ENCODE measurements around the gene RFX2.
A peak's percentile ranks its signal among the peaks of the same experiment; 100 is the strongest.
"Not testable (repeated sequence)": the region's sequence is repeated elsewhere in the genome, so short reads cannot be mapped to it uniquely, and the experiment has no call there.

Gene RFX2

GRCh38 chr19:5988517-5989387 is 121.5 kb downstream of the RFX2 start:
- no peak for DNase-seq

- peak; percentile 81 for DNase-seq
Observed at GRCh38 chr19:5987077-5987818, 123.1 kb downstream of the RFX2 start.

- not testable (repeated sequence) for DNase-seq
Observed at GRCh38 chr19:5985837-5986236, 124.5 kb downstream of the RFX2 start.

- no peak for DNase-seq
Observed at GRCh38 chr19:5985098-5985783, 125.1 kb downstream of the RFX2 start.

GRCh38 chr19:5984600-5984999 is 125.7 kb downstream of the RFX2 start:
- no peak for DNase-seq

GRCh38 chr19:5983367-5983955 is 126.8 kb downstream of the RFX2 start:
- no peak for DNase-seq

GRCh38 chr19:5978606-5979552 is 131.4 kb downstream of the RFX2 start:
- no peak for DNase-seq

GRCh38 chr19:5977785-5978605 is 132.3 kb downstream of the RFX2 start, which contains the start of gene RANBP3:
RANBP3 (minus strand) TSS chr19:5978140; CDS start chr19:5978082, 58 bp downstream.
- peak; percentile 99 for DNase-seq

GRCh38 chr19:5977222-5977784 is 133.0 kb downstream of the RFX2 start:
- DNase-seq: no peak

- DNase-seq: no peak
Observed at GRCh38 chr19:5976768-5977167, 133.5 kb downstream of the RFX2 start.

GRCh38 chr19:5975388-5975728 is 134.9 kb downstream of the RFX2 start:
- DNase-seq: no peak

- DNase-seq: peak; percentile 44
Observed at GRCh38 chr19:5974721-5975387, 135.4 kb downstream of the RFX2 start.

- DNase-seq: no peak
Observed at GRCh38 chr19:5973867-5974635, 136.2 kb downstream of the RFX2 start.

GRCh38 chr19:5973376-5973775 is 136.9 kb downstream of the RFX2 start:
- no peak for DNase-seq

GRCh38 chr19:5972355-5972731 is 138.0 kb downstream of the RFX2 start:
- DNase-seq: no peak

GRCh38 chr19:5971714-5972354 is 138.5 kb downstream of the RFX2 start:
- DNase-seq: no peak

- DNase-seq: no peak
Observed at GRCh38 chr19:5969476-5969875, 140.8 kb downstream of the RFX2 start.
